Spinal cord (tissue), 10 donors: ENCODE results near the gene MIX23. TPM values are rescaled to one million over a fixed set of nuclear protein-coding genes. Genes with fewer than 3 reads are reported as not detected.

Source experiments
- DNase-seq, 6 donors: peaks; one replicate each; pipeline versions ENCODE4 v3.0.0 to v3.0.0-alpha.2; 2013 to 2015; ENCODE audit warnings: low spot score in 6 of 6, low read depth in 4 of 6
- H3K27ac ChIP-seq: one replicate; pipeline ENCODE4 v1.5.1; 2013; ENCODE audit warnings: low read depth, low read length, control low read depth
- H3K27me3 ChIP-seq: one replicate; pipeline ENCODE4 v1.6.1; 2013; ENCODE audit warnings: low read length; ENCODE audit not compliant: control insufficient read depth, insufficient read depth
- H3K36me3 ChIP-seq: one replicate; pipeline ENCODE4 v1.6.1; 2013; ENCODE audit warnings: low read length; ENCODE audit not compliant: control insufficient read depth, insufficient read depth
- H3K4me1 ChIP-seq: one replicate; pipeline ENCODE4 v1.6.1; 2013; ENCODE audit warnings: low read length; ENCODE audit not compliant: control insufficient read depth, insufficient read depth
- H3K4me3 ChIP-seq: one replicate; pipeline ENCODE4 v1.5.1; 2013; ENCODE audit warnings: low read depth, low read length, control low read depth
- H3K9me3 ChIP-seq: one replicate; pipeline ENCODE4 v1.6.1; 2013; ENCODE audit warnings: low read length; ENCODE audit not compliant: control insufficient read depth, insufficient read depth
- WGBS: methylation state at CpG from one replicate; pipeline ENCODE4 v1.1.5; 2013; ENCODE audit warnings: missing lambda C conversion rate; ENCODE audit not compliant: insufficient coverage; 5-methylcytosine and 5-hydroxymethylcytosine counted together
- polyA plus RNA-seq, 2 donors: library from polyadenylated mRNA; unstranded; fragments of 120-200 nt; gene quantifications; one replicate each; pipeline ENCODE4 v1.2.1, GENCODE V29; 2013; ENCODE audit not compliant: insufficient read length in 2 of 2
- small RNA-seq: library from RNA; depleted of rRNA; stranded (forward); fragments of <200 nt; gene quantifications from one replicate; pipeline ENCODE3, GENCODE V24; 2014; ENCODE audit warnings: low replicate concordance
- total RNA-seq, 2 donors: library from RNA; depleted of rRNA in 1 of 2; stranded (reverse); fragments of 120-200 nt in 1 of 2; fragments of >200 nt in 1 of 2; gene quantifications; one replicate each; pipeline versions ENCODE4 v1.2.3 to v1.2.4, GENCODE V29; 2013 to 2014
- donor health status: healthy.

Gene MIX23
- total and polyA plus RNA-seq, 4 donors, result 19.3 to 35.4 (median 28.5) TPM

GRCh38 chr3:122313281-122313680, 69.8 kb downstream of the MIX23 start:
- no peaks in the 10 kb centered on the region for H3K9me3 ChIP-seq
- no peak overlapping the region for H3K4me3 ChIP-seq
- H3K27me3 ChIP-seq, result no peaks in the 10 kb centered on the region
- no peak overlapping the region for H3K27ac ChIP-seq
- H3K4me1 ChIP-seq, result no peaks in the 10 kb centered on the region
- 77% methylated on average over 1 of the region's 3 CpGs for WGBS
- DNase-seq, result no peak
- H3K36me3 ChIP-seq, result no peaks in the 10 kb centered on the region

GRCh38 chr3:122312826-122313225, 70.2 kb downstream of the MIX23 start:
- Histone ChIP-seq H3K36me3 (no peaks in the 10 kb centered on the region), H3K4me3 (no peak overlapping the region), H3K4me1 (no peaks in the 10 kb centered on the region), H3K27me3 (no peaks in the 10 kb centered on the region), H3K27ac (no peak overlapping the region), H3K9me3 (no peaks in the 10 kb centered on the region)
- DNase-seq, result no peak

GRCh38 chr3:122310361-122310760, 72.7 kb downstream of the MIX23 start:
- Histone ChIP-seq H3K27me3 (no peaks in the 10 kb centered on the region), H3K27ac (no peak overlapping the region), H3K36me3 (no peaks in the 10 kb centered on the region), H3K4me3 (no peak overlapping the region), H3K9me3 (no peaks in the 10 kb centered on the region), H3K4me1 (no peaks in the 10 kb centered on the region)
- WGBS, result no CpG with 5 or more reads among the region's 1 CpG
- no peak for DNase-seq

Small RNA genes within 50 kb of the gene (small RNA-seq; reads per million reads assigned to genes)
- gene AC083798.1, result not detected

Other genes starting within 250 kb of the MIX23 start
- gene CASR, start 199.6 kb downstream of the MIX23 start, total RNA-seq, result under 1 TPM; 0.11 to 0.89 TPM
- 1 to 10 TPM; 1.3 to 1.4 TPM for gene CASR, start 199.6 kb downstream of the MIX23 start, polyA plus RNA-seq
- 1 to 10 TPM in 1 of 2 donors, under 1 TPM in 1; 0.44 to 6.3 TPM for gene CSTA, start 58.0 kb downstream of the MIX23 start, total RNA-seq
- gene CSTA, start 58.0 kb downstream of the MIX23 start, polyA plus RNA-seq, result not detected
- 10 to 100 TPM; 22.2 to 52.3 TPM for gene FAM162A, start 951 bp upstream of the MIX23 start, total RNA-seq
- gene FAM162A, start 951 bp upstream of the MIX23 start, polyA plus RNA-seq, result 10 to 100 TPM; 39.3 to 41.2 TPM
- gene WDR5B, start 32.8 kb upstream of the MIX23 start, total RNA-seq, result 10 to 100 TPM in 1 of 2 donors, 1 to 10 TPM in 1; 6.2 to 11.1 TPM
- 1 to 10 TPM; 5.6 to 7.5 TPM for gene WDR5B, start 32.8 kb upstream of the MIX23 start, polyA plus RNA-seq
- gene KPNA1, start 131.7 kb upstream of the MIX23 start, total RNA-seq, result 10 to 100 TPM; 35.5 to 46.9 TPM
- 10 to 100 TPM; 45.1 to 58.2 TPM for gene KPNA1, start 131.7 kb upstream of the MIX23 start, polyA plus RNA-seq
- 10 to 100 TPM; 17.0 to 19.8 TPM for gene PARP9, start 181.1 kb upstream of the MIX23 start, total RNA-seq
- gene PARP9, start 181.1 kb upstream of the MIX23 start, polyA plus RNA-seq, result 10 to 100 TPM; 13.1 to 14.1 TPM
- 10 to 100 TPM; 12.8 to 13.4 TPM for gene DTX3L, start 181.1 kb upstream of the MIX23 start, total RNA-seq
- gene DTX3L, start 181.1 kb upstream of the MIX23 start, polyA plus RNA-seq, result 1 to 10 TPM; 6.8 to 8.5 TPM
- gene PARP15, start 194.4 kb upstream of the MIX23 start, total RNA-seq, result under 1 TPM; 0.55 to 0.79 TPM
- gene PARP15, start 194.4 kb upstream of the MIX23 start, polyA plus RNA-seq, result under 1 TPM; 0.44 to 0.49 TPM